Measurements from ENCODE around the gene ASAP2.
"Not testable (repeated sequence)": the region's sequence is repeated elsewhere in the genome, so short reads cannot be mapped to it uniquely, and the experiment has no call there.

ASAP2 gene

DNA sequence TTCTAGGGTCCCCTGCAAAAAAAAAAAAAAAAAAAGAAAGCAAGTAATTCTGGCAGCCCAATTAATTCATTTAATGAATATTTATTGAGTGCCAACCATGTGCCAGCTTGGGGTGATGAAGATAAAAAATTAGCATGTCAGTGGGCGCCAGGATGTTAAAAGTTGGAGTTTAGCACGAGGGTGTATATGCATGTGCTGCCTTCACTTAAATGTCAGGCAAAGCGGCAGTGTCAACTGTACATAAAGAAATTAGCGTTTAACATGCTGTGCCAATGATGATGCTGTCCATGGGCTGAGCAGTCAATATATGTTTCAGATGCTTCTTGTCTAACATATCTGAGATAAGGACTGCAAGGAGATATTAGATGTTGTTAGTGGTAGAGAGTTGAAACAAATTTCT, 49.5 kb downstream of the ASAP2 start:
- no peak for DNase-seq

- DNase-seq: peak; percentile 25
Measured at GRCh38 chr2:9256570-9257043, 50.0 kb downstream of the ASAP2 start.

GRCh38 chr2:9258501-9258900, 51.9 kb downstream of the ASAP2 start:
- DNase-seq: no peak

DNA sequence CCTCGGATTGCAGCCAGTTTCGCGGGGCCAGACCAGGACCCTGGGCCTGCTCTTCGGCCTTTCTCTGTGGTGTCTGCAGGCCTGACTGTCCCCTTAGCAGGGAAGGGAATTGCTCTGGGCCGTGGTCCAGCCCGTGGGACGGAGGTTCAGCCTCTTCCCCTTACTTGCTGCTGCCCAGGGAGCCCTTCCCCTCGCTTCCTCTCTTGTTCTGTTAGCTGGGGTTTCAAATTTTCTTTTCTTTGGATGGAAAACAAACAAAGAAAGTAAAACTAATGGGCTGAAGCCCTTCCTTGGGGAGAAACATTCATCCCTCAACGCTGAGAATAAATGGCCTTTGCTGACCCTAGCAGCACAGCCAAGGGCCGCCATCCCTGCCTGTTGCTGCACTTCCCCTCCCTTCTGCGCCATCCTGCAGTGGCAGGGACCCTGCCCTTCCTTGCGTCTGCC, 52.4 kb downstream of the ASAP2 start:
- DNase-seq: no peak

DNA sequence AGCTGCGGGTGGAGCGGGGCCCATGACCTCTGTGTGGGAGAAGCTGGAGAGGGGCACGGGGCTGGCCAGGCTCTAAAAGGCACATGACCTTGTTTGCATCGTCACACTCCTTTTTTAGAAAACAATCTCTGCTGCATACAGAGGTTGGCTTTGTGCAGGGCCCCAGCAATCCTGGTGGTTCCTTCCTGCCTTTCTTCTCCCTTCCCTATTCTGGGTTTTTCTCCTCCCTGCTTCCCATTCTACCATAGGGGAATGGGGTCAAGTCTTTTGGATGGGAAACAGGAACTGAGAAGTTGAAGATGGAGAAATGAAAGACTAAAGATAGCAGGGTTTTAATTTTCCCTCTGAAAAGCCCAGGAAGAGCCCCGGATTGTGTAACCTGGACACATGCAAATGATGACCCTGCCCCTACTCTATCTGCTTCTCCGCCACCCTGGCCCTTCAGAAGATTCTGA, 53.9 kb downstream of the ASAP2 start:
- DNase-seq: no peak

DNA sequence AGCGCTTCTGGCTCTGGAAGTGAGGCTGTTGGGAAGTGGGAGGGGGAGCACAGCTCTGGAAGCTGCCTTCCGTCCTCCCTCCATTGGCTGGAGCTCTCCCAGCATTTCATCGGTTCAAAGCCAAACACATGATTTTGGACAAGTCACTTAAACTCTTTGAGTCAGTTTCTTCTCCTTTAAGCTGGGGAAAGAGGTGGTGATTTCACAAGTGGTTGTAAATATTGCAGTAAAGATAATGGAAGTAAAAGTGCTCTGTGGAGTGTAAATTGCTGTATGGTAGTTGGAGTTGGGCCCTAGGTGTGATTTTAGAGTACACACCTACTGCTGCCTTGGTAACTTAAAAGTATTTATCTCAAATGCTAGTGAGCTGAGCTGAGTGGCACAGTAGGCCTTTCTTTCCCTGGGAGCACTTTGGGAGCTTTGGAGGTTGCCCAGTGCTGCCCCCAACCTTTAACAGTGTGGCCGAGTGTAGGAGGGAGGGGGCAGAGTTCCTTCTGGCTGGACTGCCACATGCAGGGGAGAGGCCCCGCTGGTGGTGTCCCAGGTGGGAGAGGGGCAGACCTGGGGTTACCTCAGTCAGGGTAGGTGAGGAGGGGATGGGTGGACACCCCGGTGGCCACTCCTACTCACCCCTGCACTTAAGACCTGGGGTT, 54.7 kb downstream of the ASAP2 start:
- DNase-seq: no peak

- DNase-seq: no peak
Measured at GRCh38 chr2:9262671-9263171, 56.1 kb downstream of the ASAP2 start.

GRCh38 chr2:9263428-9263827, 56.8 kb downstream of the ASAP2 start:
- DNase-seq: no peak

- DNase-seq: no peak
Measured at GRCh38 chr2:9264301-9264700, 57.7 kb downstream of the ASAP2 start.

- no peak for DNase-seq
Measured at GRCh38 chr2:9266711-9267110, 60.1 kb downstream of the ASAP2 start.

GRCh38 chr2:9267286-9267685, 60.7 kb downstream of the ASAP2 start:
- DNase-seq: not testable (repeated sequence)

GRCh38 chr2:9268301-9269080, 61.9 kb downstream of the ASAP2 start:
- DNase-seq: no peak

- no peak for DNase-seq
Measured at GRCh38 chr2:9269295-9269694, 62.7 kb downstream of the ASAP2 start.

DNA sequence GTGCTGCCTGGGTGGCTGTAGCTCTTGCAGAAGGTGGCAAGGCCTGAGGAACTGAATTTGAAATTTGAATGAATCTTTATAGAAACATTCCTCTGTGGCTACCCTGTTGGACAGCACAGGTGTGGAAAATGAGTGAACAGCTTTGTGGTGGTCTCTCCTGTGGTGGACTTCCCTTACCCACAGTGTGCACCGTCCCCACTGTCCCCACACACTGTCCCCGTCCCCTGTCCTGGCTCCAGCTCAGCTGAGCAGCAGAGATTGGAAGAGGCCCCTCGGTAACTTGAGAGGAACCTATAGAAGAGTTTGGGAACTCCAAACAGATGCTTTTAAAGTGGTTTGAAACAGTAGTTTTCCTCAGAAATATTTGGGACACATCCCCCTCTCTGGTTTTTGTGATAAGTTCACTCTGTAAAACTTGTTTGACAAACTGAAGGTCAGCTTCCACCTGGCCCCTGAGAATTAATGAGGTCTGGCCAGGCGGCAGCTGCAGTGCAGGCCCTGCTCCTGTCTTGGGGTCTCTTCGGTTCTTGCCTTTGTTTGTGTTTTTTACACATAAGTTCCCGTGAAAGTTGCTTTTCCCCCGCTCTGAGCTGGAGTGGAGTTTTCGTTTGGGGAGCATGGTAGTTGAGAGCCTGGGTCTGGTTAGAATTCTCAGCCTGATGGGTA, 63.2 kb downstream of the ASAP2 start:
- no peak for DNase-seq

DNA sequence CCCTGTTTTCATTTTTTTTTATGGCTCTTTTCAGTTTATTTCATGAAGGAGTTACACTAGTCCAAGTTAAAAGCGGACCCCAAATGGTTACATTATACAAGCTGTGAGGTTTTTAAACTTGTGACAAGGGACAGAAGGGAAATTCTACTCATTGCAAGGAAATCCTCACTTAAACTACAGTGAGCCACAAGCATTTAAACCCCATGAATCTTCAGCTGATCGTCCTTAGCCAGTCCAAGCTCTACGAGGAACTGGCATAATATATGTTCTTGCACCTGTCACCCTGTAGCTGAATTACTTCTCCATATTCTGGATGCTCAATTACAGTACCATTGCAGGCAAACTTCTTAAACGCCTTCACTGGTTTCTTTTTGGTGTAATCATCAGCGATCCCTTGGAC, 64.5 kb downstream of the ASAP2 start:
- no peak for DNase-seq

GRCh38 chr2:9271691-9272090, 65.1 kb downstream of the ASAP2 start:
- no peak for DNase-seq

DNA sequence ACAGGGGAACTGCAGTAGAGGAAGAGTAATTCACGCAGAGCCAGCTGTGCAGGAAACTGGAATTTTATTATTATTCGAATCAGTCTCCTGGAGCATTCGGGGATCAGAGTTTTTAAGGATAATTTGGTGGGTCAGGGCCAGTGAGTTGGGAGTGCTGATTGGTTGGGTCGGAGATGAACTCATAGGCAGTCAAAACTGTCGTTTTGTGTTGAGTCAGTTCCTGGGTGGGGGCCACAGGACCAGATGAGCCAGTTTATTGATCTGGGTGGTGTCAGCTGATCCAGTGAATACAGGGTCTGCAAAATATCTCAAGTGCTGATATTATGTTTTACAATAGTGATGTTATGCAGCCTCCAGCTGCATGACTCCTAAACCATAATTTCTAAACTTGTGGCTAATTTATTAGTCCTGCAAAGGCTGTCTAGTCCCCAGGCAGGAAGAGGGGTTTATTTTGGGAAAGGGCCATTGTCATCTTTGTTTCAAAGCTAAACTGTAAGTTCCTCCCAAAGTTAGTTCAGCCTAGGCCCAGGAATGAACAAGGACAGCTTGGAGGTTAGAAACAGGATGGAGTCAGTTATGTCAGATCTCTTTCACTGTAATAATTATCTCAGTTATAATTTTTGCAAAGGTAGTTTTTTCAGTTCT, 67.0 kb downstream of the ASAP2 start:
- DNase-seq: no peak

GRCh38 chr2:9274701-9275343, 68.2 kb downstream of the ASAP2 start:
- no peak for DNase-seq

- no peak for DNase-seq
Measured at GRCh38 chr2:9275399-9275798, 68.8 kb downstream of the ASAP2 start.

- no peak for DNase-seq
Measured at GRCh38 chr2:9276074-9276473, 69.5 kb downstream of the ASAP2 start.

DNA sequence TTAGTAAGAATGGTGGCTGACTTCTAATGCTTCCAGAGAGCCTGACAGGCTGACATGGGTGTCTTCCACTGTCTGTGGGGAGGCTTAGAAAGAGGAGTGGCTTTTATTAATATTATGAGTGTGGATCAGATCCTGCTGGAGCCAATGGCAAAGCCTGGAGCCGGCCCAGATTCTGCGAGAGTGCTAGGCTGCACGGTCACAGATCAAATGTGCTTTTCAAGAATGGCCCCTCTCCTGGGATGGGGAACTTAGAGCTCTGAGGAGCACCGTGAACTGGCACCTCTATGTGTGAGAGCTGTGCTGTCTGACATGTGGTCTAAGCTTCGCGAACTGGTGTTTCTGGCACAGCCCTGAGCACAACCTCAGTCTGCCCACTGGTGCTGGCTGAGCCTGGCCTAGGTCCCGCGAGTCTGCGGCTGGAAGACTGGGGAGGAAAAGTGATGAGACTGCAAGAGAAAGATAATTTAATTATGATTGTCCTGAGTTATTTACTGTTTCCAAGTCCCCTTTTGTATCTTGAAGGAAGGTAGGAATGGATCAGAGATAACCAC, 70.4 kb downstream of the ASAP2 start:
- DNase-seq: no peak

DNA sequence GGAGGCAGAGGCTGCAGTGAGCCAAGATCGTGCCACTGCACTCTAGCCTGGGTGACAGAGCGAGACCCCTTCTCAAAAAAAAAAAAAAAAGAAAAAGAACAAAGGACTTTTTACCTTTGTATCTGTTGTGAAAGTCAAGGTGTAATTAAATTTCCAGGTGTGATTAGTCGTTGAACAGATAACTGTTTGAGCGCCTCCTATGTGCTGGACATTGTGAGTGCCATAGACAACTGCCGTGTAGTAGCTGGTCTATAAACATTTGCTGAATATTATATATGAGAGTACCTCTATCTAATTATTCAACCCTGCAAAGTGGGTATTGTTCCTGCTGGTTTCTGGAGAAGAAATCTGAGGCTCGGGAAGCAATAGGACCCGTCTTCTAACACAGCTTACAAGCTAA, 71.8 kb downstream of the ASAP2 start:
- DNase-seq: peak; percentile 52

All from DMS79 treated with DMSO at 0.1 percent for 48 hours (cell line).